ENCODE measurements around the gene PSAP.
"Not testable (repeated sequence)": the region's sequence is repeated elsewhere in the genome, so short reads cannot be mapped to it uniquely, and the experiment has no call there.

Gene PSAP

GRCh38 chr10:71850743-71851464 is at the start of gene PSAP:
TSS of gene PSAP (minus strand) at chr10:71851251. CDS start at chr10:71851221, 30 bp downstream.
- DNase-seq: peak; percentile 77 to 98 (median 95)

DNA sequence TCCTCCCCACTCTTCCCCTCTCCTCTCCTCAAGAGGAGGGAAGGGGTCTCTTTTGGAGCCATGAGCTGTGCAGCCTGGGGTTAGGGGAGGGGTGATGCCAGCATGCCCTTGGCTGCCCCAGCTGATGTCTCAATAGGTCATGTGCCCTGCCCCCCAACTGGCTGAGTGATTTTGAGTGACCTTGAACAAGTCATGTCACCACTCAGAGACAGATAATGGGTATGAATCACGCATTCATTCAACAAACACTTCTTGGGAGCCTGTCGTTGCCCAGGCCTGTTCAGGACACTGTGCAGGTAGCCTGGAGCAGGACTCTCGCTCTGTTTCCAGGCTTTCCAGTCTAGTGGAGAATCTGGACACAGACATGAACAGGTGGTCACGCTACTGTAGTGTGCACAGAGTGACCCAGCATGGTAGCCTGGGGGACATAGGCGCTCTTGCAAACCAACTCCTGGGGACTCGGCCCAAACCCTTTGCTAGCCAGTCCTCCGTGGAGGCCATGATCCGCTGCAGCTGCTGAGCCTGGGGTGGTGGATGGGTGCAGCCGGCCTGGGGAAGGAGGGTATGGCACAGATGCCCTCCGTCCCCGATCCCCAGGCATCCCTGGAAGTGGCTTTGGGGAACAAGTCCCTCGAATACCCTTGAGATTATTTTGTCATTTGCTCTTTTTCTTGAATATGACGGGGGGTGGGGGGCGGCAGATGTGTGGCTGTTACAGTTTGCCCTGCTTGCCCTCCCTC is 49.6 kb upstream of the PSAP start:
- DNase-seq: no peak

GRCh38 chr10:71899665-71900412 is 48.8 kb upstream of the PSAP start:
- DNase-seq: no peak

GRCh38 chr10:71898346-71898745 is 47.3 kb upstream of the PSAP start:
- DNase-seq: not testable (repeated sequence)

GRCh38 chr10:71893920-71894319 is 42.9 kb upstream of the PSAP start:
- DNase-seq: no peak

DNA sequence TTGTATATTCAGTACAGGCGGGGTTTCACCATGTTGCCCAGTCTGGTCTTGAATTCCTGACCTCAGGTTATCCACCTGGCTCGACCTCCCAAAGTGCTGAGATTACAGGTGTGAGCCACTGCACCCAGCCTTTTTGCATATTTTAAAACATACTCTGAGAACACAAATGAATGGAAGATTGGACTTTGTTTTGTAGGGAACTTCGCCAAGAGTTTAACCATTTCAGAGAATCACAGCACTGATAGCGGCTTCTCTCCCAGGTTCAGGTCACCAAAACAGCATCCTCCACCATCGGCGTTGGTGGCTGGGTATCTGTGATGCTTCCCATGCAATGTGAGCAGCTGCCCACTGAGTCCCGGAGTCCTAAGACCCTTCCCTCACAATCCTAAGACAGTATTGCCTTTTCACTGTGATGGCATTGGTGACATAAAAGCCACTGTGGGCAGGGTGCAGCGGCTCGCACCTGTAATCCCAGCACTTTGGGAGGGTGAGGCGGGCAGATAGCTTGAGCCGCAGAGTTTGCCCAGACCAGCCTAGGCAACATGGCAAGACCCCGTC is 42.3 kb upstream of the PSAP start:
- DNase-seq: no peak

DNA sequence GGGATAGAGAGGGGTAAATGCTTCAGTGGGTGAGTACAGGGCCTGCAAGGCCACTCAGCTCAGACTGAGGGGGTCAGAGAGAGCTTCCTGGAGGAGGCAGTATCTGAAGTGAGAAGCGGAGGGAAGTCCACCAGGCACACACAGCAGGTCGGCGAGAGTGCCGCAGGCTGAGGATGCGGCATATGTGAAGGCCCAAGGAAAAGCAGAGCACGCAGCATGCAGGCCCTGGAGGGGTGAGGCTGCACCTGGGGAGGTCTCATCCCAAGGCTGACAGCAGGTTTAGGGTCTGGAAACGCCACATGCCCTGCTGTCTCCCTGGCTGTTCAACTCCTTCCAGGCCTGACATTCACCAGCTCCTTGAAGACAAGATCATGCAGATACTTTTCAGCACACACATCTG is 40.4 kb upstream of the PSAP start:
- no peak for DNase-seq

DNA sequence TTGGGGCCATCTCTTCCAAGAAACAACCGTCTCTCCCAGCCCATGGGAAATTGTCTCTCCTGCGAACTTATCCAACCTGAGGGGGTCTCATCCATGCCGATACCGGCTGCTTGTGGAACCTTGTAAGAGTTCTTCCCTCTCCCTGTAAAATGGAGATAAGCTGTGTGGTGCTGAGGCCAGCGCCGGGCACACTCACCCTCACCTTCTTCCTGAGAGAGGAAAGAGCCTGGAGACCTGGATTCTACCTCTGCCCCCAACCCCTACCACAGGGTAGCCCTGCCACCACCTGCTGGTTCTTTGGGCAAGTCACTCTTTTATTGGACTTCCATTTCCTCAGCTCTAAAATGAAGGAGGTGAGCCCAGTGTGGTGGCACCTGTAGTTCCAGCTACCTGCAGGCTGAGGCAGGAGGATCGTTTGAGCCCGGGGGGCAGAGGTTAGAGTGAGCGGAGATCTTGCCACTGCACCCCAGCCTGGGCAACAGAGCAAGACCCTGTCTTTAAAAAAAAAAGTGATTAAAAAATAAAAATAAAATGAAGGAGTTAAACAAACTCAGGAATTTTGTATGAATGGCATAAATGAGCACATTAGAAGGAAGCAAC is 38.4 kb upstream of the PSAP start:
- no peak for DNase-seq

DNA sequence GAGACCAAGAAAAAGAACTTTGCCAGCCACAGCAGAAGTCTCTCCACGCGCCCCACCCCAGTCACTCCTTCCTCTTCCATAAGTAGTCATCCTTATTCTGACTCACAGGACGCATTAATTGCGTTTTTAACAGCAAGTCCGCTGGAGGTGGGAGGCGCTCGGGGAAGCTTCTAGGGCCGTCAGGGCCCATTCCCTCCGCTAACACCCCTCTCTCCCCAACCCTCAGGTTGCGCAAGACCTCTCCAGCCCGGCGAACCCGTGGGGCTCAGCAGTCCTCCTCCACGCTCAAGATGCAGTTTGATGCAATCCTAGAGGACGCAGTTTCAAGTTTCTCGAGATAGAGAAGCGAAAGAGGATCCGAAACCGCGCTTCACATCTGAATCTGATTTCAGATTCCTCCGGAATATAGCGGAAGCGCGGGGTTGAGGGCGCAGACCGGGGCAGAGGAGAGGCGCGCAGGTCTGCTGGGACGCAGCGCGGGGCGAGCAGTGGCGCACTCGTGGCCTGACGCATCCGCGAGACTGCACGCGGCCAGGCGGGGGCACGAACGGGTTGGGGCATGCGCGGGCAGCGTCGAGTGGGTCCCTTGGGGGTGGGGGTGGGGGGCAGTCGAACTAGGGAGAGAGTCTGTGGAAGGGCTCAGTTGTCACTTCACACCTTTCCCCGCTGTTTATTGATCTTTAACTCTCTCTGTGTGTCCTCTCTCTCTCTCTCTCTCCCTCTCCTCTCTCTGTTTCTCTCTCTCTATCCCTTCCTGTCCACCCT is 37.8 kb upstream of the PSAP start:
- peak; percentile 10 to 89 (median 71) for DNase-seq

GRCh38 chr10:71888248-71888622 is 37.2 kb upstream of the PSAP start:
- no peak for DNase-seq

- no peak for DNase-seq
Measured at GRCh38 chr10:71887743-71888142, 36.7 kb upstream of the PSAP start.

DNA sequence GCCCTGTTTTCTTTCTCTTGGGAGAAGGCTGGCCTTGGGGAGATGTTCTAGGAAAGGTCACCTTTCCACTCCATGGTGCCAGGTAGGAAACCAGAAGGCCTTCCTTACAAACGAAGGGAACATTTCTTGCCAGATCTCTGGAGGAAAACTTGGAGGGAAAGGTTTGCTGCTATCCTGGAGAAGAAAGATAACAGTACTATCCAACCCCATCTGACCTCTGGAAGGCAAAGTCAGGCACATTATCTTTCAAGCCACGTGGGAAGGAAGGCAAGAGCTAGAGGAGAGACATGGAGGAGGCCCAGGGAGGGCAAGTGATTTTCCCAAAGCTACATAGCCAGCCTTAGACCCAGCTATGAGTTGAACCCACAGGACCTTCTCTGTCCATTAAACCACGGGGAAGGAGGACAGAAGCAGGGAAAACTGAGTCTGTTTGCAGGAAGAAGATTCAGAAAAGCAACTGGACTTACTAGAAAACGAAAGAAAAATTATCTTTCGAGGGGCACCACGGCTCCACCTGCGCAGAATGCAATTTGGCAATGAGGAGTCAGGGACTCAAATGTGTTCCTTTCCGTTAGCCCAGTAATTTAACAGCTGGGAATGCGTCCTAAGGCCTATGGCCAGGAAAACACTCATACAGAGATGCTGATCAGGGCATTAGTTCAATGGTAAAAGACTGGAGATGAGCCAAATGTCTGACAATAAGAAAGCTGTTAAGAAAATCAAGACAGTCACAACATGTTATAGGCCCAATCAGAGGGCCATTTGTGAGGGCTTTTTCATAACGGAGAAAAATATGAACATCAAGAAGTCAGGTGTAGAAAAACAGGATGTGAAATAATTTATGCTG is 32.0 kb upstream of the PSAP start:
- no peak for DNase-seq

GRCh38 chr10:71881647-71882355 is 30.8 kb upstream of the PSAP start:
- no peak for DNase-seq

- DNase-seq: not testable (repeated sequence)
Measured at GRCh38 chr10:71881307-71881624, 30.2 kb upstream of the PSAP start.

DNA sequence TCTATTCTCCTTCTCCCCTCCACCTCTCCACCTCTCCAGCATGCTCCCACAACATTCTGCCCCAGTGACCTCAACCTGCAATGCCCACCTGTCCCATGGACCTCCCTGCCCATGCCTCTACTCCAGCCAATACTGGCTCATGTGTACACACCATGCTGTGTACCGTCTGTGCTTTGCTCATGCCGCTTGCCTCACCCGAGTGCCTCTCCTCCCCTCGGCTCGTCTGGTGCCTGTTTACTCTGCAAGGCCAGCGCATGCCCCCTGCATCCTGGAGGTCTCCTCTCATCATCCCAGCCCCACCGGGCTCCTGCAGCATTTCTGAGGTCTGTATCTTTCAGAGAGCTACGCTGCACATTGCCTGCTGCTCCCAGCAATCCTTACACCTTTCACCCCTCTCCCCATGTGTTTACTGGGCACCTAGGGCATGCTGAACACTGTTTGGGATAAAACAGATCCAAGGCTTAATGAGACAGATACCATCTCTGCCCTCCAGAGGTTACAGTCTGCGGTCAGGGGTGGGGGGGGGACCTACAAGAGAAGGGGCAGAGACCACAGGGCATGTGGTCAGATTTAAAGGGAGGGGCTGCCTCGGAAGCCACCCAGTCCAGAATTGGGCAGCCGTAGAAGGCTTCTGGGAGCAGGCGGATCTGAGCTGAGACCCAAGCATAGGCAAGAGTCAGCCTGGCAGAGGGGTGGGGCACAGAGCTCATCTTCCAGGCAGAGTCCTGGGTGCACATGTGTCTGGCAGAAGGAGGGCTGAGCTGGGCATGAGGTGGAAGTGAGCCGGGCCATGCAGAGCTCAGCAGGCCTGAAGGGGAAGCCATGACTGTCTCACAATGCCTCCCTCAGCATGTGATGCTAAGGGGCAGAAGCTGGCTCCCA is 29.6 kb upstream of the PSAP start:
- DNase-seq: peak in 35 of 58 donors; percentile 10 to 72 (median 31)

GRCh38 chr10:71878327-71879034 is 27.4 kb upstream of the PSAP start:
- DNase-seq: no peak

DNA sequence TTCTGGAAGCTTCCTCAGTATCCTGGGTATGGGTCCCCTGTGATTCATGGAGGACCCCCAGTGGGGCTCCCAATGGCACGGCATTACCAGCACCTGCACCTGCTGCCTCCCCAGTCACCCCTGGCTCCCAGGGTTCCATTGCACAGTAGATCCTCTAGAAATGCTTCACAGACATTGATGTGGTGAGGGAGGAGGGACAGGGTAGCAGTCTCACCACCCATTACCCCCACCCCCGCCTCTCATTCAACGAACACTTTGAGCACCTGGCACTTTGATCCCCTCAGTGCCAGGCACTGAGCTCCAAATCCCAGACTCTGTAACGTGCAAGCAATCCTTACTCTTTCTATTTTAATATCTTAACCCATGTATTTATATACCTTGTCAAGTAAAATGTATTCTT is 26.8 kb upstream of the PSAP start:
- no peak for DNase-seq

All from anterior cingulate cortex (tissue), 58 donors.